GM21360 (cell line): ENCODE results near the gene PKHD1.

Experiments used
- ATAC-seq: cut with Tn5 transposase; IDR thresholded peaks from one replicate; pipeline ENCODE4 v1.9.1; 2021; ENCODE audit warnings: mild to moderate bottlenecking, moderate library complexity; ENCODE audit not compliant: unreplicated experiment

PKHD1 gene

GRCh38 chr6:51633424-51633823 is 454.0 kb downstream of the PKHD1 start:
- no peak for ATAC-seq

DNA sequence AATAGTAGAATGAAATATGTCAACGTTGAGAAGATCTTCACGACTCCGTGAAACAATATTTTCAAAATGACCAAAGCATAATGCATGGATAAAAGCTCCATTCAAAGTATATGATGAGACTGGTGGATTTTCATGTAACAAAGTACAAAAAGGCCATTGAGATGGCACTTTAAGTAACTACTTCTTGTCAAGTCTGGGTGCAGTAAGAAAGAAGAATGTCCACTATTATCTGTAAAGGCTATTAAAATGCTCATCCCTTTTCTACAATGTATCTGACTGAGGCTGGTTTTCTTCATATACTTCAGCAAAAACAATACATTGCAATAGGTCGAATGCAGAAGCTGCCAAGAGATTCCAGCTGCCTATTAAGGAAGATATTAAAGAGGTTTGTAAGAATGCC is 457.4 kb downstream of the PKHD1 start:
- ATAC-seq, result no peak

DNA sequence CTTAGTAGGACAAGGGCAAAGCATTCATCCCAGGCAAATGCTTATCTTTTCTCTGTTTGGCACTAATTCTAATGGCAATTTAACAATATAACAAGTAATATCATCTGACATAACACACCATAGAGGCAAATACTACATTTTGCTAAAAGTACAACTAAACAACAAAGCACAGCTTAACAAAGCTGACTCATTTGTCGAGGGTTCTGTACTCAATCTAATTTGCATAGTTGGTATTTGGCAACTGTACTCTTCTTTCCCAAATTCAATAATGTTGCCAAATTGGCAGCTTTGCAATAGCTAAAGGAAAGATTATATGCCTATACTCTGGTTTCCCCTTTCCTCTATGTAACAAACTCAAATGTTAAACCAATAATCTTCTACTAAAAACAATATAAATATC is 461.0 kb downstream of the PKHD1 start:
- no peak for ATAC-seq

GRCh38 chr6:51625566-51625965 is 461.8 kb downstream of the PKHD1 start:
- no peak for ATAC-seq

DNA sequence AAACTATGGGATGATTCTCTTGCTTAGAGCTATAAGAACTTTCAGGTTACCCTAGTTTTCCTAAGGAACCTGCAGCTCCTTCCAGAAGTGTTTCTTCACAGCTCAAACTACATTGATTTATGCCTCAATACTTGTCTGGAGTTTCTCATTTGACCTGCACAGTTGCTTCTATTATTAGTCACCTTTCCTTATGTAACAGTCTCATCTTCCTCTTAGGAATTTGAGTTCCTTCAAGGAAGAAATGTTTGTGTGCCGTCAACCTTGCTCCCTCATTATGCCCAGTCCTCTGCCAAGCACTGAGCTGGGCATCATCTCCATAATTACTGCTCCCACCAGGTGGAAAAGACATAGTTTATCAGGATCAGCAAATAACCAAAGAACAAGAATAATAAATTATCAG is 466.4 kb downstream of the PKHD1 start:
- no peak for ATAC-seq

- no peak for ATAC-seq
Measured at GRCh38 chr6:51619042-51619799, 468.2 kb downstream of the PKHD1 start.

- ATAC-seq, result no peak
Measured at GRCh38 chr6:51618563-51618962, 468.9 kb downstream of the PKHD1 start.

GRCh38 chr6:51617751-51618150 is 469.7 kb downstream of the PKHD1 start:
- ATAC-seq, result no peak

GRCh38 chr6:51616243-51616642 is 471.2 kb downstream of the PKHD1 start:
- no peak for ATAC-seq

DNA sequence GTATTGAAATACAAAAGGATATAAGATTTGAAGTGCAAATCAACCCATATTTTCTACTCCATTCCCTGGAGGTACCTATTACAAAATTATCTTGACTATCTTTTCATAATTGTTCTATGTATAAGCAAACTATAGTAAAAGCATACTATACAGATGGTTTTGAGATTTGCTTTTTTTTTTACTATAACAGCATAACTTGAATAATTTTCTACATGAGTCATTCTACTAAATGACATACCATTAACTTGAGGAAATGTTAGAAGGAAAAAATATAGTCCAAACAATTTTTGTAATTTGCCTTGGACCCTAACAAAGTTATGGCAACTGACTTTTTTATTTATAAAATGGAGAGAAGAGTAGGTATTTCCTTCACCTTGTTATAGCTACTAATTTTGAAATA is 472.7 kb downstream of the PKHD1 start:
- ATAC-seq, result no peak

DNA sequence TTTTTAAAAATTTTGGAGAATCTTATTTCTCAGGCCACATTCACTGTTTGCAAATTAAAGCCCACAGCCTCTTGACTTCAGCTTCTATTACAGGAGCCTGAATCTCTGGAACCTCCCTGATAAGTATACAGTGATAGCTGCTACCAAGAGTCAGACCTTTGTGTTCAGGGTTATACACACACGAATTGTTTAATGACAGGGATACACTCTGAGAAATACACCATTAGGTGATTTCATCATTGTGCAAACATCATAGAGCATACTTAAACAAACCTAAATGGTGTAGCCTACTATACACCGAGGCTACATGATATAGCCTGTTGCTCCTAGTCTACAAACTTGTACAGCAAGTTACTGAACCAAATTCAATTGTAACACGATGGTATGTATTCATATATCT is 473.9 kb downstream of the PKHD1 start:
- ATAC-seq, result no peak

GRCh38 chr6:51608932-51609331 is 478.5 kb downstream of the PKHD1 start:
- ATAC-seq, result no peak

GRCh38 chr6:51608383-51608782 is 479.0 kb downstream of the PKHD1 start:
- ATAC-seq, result no peak

DNA sequence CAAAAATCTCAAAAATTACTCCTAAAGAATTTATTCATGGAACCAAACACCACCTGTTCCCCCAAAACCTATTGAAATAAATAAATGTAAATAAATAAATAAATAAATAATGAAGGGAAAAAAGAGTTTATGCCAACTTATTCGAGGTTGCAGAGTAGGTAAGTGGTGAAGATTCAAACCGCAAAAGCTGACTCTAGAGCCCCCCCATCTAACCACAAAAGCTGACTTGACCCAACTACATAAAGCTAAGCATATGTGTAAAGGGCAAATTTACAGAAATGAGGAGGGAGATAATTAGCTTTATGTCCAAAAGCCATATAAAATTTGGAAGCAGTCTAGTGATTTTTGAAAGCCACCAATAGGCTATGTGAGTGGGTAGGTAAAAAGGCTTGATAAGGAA is 486.9 kb downstream of the PKHD1 start:
- no peak for ATAC-seq

- no peak for ATAC-seq
Measured at GRCh38 chr6:51598171-51598570, 489.2 kb downstream of the PKHD1 start.

- no peak for ATAC-seq
Measured at GRCh38 chr6:51594981-51595380, 492.4 kb downstream of the PKHD1 start.

- no peak for ATAC-seq
Measured at GRCh38 chr6:51585264-51585663, 502.1 kb downstream of the PKHD1 start.

GRCh38 chr6:51584163-51584562 is 503.2 kb downstream of the PKHD1 start:
- ATAC-seq, result no peak

- no peak for ATAC-seq
Measured at GRCh38 chr6:51578994-51579393, 508.4 kb downstream of the PKHD1 start.

GRCh38 chr6:51578362-51578761 is 509.1 kb downstream of the PKHD1 start:
- ATAC-seq, result no peak

DNA sequence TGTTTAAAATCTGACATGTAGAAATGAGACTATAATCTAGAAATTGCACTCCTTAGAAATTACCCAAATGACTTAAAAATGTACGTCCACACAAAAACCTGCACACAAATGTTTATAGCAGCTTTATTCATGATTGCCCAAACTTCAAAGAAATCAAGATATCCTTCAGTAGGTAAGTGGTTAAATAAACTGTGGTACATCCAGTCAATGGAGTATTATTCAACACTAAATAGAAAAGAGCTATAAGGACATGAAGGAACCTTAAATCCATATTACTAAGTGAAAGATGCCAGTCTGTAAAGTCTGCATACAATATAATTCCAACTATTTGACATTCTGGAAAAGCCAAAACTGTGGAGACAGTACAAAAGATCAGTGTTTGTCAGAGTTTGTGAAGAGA is 513.4 kb downstream of the PKHD1 start:
- ATAC-seq, result no peak

DNA sequence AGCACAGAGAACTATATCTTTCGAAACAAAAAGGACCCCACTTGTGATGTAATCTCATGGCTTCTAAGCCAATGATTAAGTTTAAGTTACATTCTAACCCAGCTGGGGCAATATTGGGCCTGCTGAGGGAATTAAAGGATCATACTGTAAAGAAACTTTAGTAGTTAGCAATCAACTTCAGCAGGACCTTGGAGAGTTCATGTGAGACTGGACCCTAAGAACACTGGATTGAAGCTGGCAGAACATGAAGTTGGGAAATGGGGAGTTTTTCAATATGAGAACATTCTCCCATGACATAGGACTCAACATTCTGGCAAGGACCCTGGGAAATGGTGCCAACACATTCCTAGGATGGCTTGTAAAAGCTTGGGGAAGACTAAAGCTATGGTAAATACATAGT is 516.2 kb downstream of the PKHD1 start:
- ATAC-seq, result no peak
